Coronary artery (tissue), 2 donors: Measurements from ENCODE around the gene UBL5.

Experiments used
- DNase-seq: peaks from one replicate; pipeline ENCODE4 v3.0.0-alpha.2; 2017; ENCODE audit warnings: low spot score
- H3K27ac ChIP-seq, 2 donors: fragments of 200-600 bp; sonication (generic); one replicate each; pipeline ENCODE4 v1.5.1; 2016 to 2019
- H3K4me3 ChIP-seq: fragments of 200-600 bp; sonication (generic); 2 replicates; pipeline ENCODE4 v1.5.1; 2016; ENCODE audit warnings: mild to moderate bottlenecking, moderate library complexity
- TF ChIP-seq, protein P1 (sequence below): fragments of 200-600 bp; sonication (generic); IDR thresholded peaks from one replicate; pipeline ENCODE4 v1.5.1; 2019; ENCODE audit warnings: antibody characterized with exemption

The UBL5 gene

DNA sequence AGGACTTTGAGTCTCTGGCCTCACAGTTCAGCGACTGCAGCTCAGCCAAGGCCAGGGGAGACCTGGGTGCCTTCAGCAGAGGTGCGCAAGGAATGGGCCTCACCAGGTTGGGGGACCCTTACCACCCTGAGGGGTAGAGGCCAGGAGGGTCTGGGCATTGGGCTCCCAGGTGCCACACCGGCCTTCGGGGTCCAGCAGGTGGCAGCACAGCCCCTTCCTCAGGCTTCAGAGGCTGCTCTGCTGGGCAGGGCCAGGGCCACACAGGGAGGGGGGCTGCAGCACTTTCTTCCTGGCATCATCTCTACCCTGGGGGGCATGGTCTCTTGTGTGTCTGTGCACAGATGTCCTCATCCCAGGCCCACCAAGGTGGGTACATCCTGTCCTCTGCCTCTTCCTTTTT lies 20.3 kb downstream of the UBL5 start:
- TF ChIP-seq, protein P1, sequence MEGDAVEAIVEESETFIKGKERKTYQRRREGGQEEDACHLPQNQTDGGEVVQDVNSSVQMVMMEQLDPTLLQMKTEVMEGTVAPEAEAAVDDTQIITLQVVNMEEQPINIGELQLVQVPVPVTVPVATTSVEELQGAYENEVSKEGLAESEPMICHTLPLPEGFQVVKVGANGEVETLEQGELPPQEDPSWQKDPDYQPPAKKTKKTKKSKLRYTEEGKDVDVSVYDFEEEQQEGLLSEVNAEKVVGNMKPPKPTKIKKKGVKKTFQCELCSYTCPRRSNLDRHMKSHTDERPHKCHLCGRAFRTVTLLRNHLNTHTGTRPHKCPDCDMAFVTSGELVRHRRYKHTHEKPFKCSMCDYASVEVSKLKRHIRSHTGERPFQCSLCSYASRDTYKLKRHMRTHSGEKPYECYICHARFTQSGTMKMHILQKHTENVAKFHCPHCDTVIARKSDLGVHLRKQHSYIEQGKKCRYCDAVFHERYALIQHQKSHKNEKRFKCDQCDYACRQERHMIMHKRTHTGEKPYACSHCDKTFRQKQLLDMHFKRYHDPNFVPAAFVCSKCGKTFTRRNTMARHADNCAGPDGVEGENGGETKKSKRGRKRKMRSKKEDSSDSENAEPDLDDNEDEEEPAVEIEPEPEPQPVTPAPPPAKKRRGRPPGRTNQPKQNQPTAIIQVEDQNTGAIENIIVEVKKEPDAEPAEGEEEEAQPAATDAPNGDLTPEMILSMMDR = no peak
- Histone ChIP-seq H3K4me3 (no peak overlapping the region), H3K27ac (no peak overlapping the region)
- no peak for DNase-seq

DNA sequence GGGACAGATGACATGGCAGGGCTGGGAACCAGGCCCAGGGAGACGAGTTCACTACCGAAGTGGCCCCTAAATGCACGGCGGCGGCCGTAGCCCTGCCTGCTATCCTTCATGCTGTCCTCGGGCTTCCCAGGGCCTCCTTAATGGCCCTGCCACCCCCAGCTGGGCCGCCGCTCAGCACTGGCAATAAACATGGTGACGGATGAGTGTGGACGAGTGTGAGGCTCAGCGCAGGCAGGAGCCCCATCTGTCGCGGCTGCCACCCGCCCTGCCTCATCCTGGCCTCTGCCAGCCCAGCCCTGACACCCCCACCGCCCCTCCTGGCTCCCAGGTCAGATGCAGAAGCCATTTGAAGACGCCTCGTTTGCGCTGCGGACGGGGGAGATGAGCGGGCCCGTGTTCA lies 21.0 kb downstream of the UBL5 start:
- DNase-seq = no peak
- TF ChIP-seq, protein P1 = no peak
- Histone ChIP-seq H3K27ac (no peak overlapping the region), H3K4me3 (no peak overlapping the region)

DNA sequence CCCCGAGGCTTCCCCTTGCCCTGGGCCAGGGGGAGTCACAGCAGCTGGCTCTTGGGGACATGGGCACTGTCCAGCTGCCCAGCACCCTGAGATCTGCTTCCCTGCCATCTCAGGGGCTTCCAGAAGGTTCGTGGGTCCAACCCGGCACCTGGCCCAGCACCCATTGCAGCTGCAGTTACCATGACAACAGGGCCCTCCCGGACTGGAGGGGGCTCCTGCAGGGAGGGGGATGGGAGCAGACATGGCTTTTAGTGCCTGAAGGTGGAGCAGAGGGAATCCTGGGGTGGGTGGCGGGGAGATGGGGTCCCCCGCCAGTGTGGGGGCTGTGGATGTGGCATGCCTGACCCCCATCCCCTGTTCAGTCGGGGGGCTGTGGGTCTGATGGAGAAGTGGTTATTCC lies 22.1 kb downstream of the UBL5 start:
- no peak for DNase-seq
- Histone ChIP-seq H3K27ac (no peak overlapping the region), H3K4me3 (no peak overlapping the region)
- TF ChIP-seq, protein P1 = no peak

DNA sequence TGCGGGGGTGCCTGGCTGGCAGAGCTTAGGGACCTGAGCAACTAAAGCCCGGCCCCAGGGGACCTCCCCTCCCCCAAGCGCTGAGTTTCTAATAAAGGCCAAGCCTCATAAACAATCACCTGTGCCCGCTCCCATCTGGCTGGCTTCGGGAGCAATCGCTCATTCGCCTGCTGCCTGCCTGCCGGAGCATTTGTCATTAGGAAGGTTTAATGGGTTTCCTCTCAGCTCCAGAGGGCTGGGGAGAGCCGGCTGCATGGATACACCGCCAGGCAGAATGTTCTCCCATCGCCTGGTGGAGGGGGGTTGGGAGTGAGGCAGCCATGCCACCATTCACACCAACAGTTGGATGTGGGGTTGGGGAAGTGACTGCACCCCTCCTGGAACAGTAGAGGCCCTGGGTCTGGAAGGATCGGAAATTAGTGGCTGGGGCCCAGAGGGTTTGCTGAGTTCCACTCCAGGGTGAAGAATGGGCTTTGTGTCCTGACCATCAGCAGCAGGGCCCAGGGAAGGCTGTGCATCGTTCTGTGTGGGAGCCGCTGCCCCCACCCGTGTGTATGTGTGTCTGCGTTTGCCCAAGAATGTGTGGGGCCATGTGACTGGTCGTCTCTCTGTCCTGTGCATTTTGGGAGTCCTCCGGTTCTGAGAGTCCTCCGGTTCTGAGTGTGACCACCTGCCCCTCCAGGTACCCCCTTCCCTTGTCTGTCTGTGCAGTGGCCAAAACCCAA lies 22.7 kb downstream of the UBL5 start:
- DNase-seq = no peak
- no peak overlapping the region for H3K4me3 ChIP-seq
- TF ChIP-seq, protein P1 = no peak
- no peak overlapping the region for H3K27ac ChIP-seq

DNA sequence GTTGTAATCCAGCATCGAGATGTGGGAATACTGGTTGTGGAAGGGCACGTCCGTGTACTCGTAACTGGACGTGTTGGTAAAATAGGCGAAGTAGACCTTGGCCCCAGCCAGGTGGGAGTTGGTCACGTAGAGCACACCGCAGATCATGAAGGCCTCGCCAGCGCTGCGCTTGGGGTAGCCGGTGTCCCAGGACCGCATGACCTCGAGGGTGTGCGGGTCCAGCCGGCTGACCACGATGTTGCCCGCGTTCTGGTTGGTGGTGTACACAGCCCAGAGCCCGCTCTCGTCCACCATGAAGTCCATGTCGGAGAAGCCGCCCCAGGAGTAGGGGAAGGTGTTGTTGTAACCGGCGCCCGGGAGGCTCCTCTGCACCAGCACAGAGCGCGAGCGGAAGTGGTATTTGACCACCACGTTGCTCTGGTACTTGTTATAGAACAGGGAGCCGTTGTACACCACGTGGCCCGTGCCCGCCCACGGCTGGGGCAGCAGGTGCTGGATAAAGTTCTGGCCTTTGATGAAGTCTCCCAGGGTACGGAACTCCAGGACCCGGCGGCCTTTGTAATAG lies 26.6 kb downstream of the UBL5 start:
- H3K27ac ChIP-seq = no peak overlapping the region
- DNase-seq = no peak
- H3K4me3 ChIP-seq = no peak overlapping the region
- TF ChIP-seq, protein P1 = no peak

DNA sequence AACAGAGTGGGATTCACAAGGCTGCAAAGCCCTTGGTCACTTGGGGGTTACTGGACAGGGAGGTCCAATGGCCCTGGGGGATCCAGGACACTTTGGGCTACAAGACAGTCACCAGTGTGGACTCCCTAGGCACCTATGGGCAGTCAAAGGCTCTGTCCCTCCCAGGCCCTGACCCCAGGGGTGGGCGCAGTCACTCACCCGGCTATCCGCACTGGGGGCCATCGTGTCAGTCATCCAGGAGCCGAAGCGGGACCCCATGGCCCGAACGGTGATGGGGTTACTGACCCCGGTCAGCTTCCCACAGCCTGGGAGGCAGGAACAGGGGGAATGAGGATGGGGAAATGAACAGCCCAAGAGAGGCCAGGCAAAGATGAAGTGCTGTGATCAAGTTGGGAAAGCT lies 28.9 kb downstream of the UBL5 start:
- H3K27ac ChIP-seq = no peak overlapping the region
- no peak for DNase-seq

More for the DNA sequence above, 28.9 kb downstream of the UBL5 start:
- TF ChIP-seq, protein P1 = no peak
- no peak overlapping the region for H3K4me3 ChIP-seq
